D721Med (cell line): ENCODE measurements around the gene ITCH.

ENCODE experiments used
- DNase-seq: peaks from one replicate; pipeline ENCODE4 v3.0.0; 2011; ENCODE audit warnings: low spot score; ENCODE audit not compliant: insufficient read length
- FAIRE-seq: peaks from 2 replicates; lab custom pipeline; 2011; peaks lifted over from hg19 to GRCh38; lab: Jason Lieb, UNC
- CTCF ChIP-seq: IDR thresholded peaks from 2 replicates; pipeline ENCODE4 v1.5.1; 2012; ENCODE audit warnings: mild to moderate bottlenecking, control low read depth; ENCODE audit not compliant: insufficient read depth; ENCODE audit errors: missing control alignments

ITCH gene

GRCh38 chr20:34459209-34459897 is 96.3 kb downstream of the ITCH start:
- no peak for FAIRE-seq
- TF ChIP-seq CTCF: no peak
- no peak for DNase-seq

GRCh38 chr20:34461779-34462087 is 98.7 kb downstream of the ITCH start:
- no peak for DNase-seq
- FAIRE-seq: no peak
- TF ChIP-seq CTCF: no peak

GRCh38 chr20:34468951-34469350 is 105.9 kb downstream of the ITCH start:
- no peak for FAIRE-seq
- TF ChIP-seq CTCF: no peak
- no peak for DNase-seq

GRCh38 chr20:34472246-34472925 is 109.3 kb downstream of the ITCH start:
- DNase-seq (no peak), FAIRE-seq (no peak)
- no peak for TF ChIP-seq CTCF

- DNase-seq (no peak), FAIRE-seq (peak; percentile 60)
- TF ChIP-seq CTCF: peak; percentile 40
These were observed 110.3 kb downstream of the ITCH start for GRCh38 chr20:34473262-34473883.

- DNase-seq: no peak
- FAIRE-seq: no peak
- no peak for TF ChIP-seq CTCF
These were observed 113.1 kb downstream of the ITCH start for GRCh38 chr20:34475979-34476736.
